ENCODE results near the gene KLHL13. TPM values are rescaled to one million over a fixed set of nuclear protein-coding genes. Genes with fewer than 3 reads are reported as not detected.

KLHL13 gene
- total and polyA plus RNA-seq, 2 of the 8 experiments (the other 6 are each of a cell fraction or from before 2014, with no cell fraction given), result 6.4 to 12.8 TPM

- H3K14ac ChIP-seq (ENCODE audit: insufficient read length), result no peak overlapping the region
- H3K36me3 ChIP-seq (ENCODE audit: control insufficient read depth in 2 of 4, insufficient read depth in 4 of 4, low read length in 3 of 4), result no peaks in the 10 kb centered on the region
- FAIRE-seq, result no peak
- H2BK5ac ChIP-seq (ENCODE audit: low read depth, low read length), result no peak overlapping the region
- no peaks in the 10 kb centered on the region for H3K9me3 ChIP-seq (ENCODE audit: insufficient read depth in 2 of 2, low read depth in 1 of 2, low read length in 1 of 2)
- H3K56ac ChIP-seq (replicated peaks; ENCODE audit: insufficient read length, low read depth, low read length), result no peak overlapping the region
- no peak overlapping the region for H2AK5ac ChIP-seq (ENCODE audit: low read depth, low read length)
- ChIA-PET CTCF (ENCODE audit: partially characterized antibody) (interaction anchor here (0.6 to 0.7 kb wide), 2 partner anchors 53 to 78 kb away, joined by 3 read pairs; no protein-coding TSS in a partner anchor), POLR2A (ENCODE audit: partially characterized antibody) (no interaction called here)
- no peak overlapping the region for H3K4me3 ChIP-seq (ENCODE audit: extremely low read depth in 1 of 4, insufficient read depth in 2 of 4, low read depth in 3 of 4, low read length in 4 of 4)
- H2BK20ac ChIP-seq (ENCODE audit: low read length), result no peak overlapping the region
- H3K27ac ChIP-seq (ENCODE audit: low read depth, low read length), result no peak overlapping the region
- H3K18ac ChIP-seq (ENCODE audit: extremely low read depth, low read length), result no peak overlapping the region
- H4K8ac ChIP-seq (ENCODE audit: extremely low read depth, insufficient read depth, low read length), result no peak overlapping the region
- no peaks in the 10 kb centered on the region for H3K79me2 ChIP-seq (ENCODE audit: control insufficient read depth in 1 of 2, insufficient read depth in 2 of 2, low read length in 2 of 2)
- no peak overlapping the region for H3K23ac ChIP-seq (ENCODE audit: insufficient read length)
- H4K20me1 ChIP-seq (replicated peaks in 1 of 2; ENCODE audit: control insufficient read depth in 1 of 2, insufficient read depth in 2 of 2, low read length in 2 of 2), result no peaks in the 10 kb centered on the region
- H3K79me1 ChIP-seq (ENCODE audit: low read depth, low read length), result no peaks in the 10 kb centered on the region
- H2AFZ ChIP-seq (ENCODE audit: low read length), result no peak overlapping the region
- TF ChIP-seq RAD21 (IDR thresholded peaks at IDR 0.05 in 1 of 2, conservative IDR thresholded peaks at IDR 0.05 in 1 of 2; ENCODE audit: low read depth in 2 of 2, low read length in 2 of 2) (no peak), SIRT6 (IDR thresholded peaks at IDR 0.05; ENCODE audit: low read length) (no peak), EZH2 (IDR thresholded peaks at IDR 0.05; ENCODE audit: low read depth, low read length, severe bottlenecking) (no peak), CBX5 (IDR thresholded peaks at IDR 0.05; ENCODE audit: low read depth, low read length) (no peak), CREB1 (IDR thresholded peaks at IDR 0.05) (no peak), SIN3A (conservative IDR thresholded peaks at IDR 0.05 in 1 of 2, IDR thresholded peaks at IDR 0.05 in 1 of 2; ENCODE audit: low read depth in 1 of 2, low read length in 2 of 2) (no peak), POU5F1 (IDR thresholded peaks at IDR 0.05; ENCODE audit: low read depth, low read length) (no peak)
- TF ChIP-seq, protein P1, sequence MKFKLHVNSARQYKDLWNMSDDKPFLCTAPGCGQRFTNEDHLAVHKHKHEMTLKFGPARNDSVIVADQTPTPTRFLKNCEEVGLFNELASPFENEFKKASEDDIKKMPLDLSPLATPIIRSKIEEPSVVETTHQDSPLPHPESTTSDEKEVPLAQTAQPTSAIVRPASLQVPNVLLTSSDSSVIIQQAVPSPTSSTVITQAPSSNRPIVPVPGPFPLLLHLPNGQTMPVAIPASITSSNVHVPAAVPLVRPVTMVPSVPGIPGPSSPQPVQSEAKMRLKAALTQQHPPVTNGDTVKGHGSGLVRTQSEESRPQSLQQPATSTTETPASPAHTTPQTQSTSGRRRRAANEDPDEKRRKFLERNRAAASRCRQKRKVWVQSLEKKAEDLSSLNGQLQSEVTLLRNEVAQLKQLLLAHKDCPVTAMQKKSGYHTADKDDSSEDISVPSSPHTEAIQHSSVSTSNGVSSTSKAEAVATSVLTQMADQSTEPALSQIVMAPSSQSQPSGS (IDR thresholded peaks at IDR 0.05; ENCODE audit: low read length), result no peak
- H3K27me3 ChIP-seq (replicated peaks in 1 of 4; ENCODE audit: control insufficient read depth in 3 of 4, extremely low read depth in 1 of 4, insufficient read depth in 3 of 4, low read length in 3 of 4), result no peaks in the 10 kb centered on the region
- H3K4me1 ChIP-seq (replicated peaks in 1 of 4; ENCODE audit: control insufficient read depth in 3 of 4, insufficient read depth in 4 of 4, low read length in 3 of 4), result no peaks in the 10 kb centered on the region
- H3K23me2 ChIP-seq (ENCODE audit: low read depth, low read length), result no peaks in the 10 kb centered on the region
- no peak overlapping the region for H2BK120ac ChIP-seq (replicated peaks; ENCODE audit: low read depth, low read length)
- H3K4me2 ChIP-seq (ENCODE audit: insufficient read depth in 1 of 2, low read depth in 2 of 2, low read length in 2 of 2), result no peak overlapping the region
- H4K91ac ChIP-seq (replicated peaks; ENCODE audit: insufficient read length, low read length), result no peak overlapping the region
- H2BK15ac ChIP-seq (ENCODE audit: low read length), result no peak overlapping the region
- no peak overlapping the region for H3K4ac ChIP-seq (replicated peaks; ENCODE audit: insufficient read length, low read depth, low read length)
- no peak overlapping the region for H4K5ac ChIP-seq (ENCODE audit: insufficient read length, low read depth, low read length)
- no peak overlapping the region for H3K9ac ChIP-seq (replicated peaks in 1 of 4; ENCODE audit: extremely low read depth in 1 of 4, low read depth in 3 of 4, low read length in 3 of 4)
- H2BK12ac ChIP-seq (ENCODE audit: low read depth, low read length), result no peak overlapping the region
- DNase-seq (ENCODE audit: low read depth in 1 of 2, low spot score in 2 of 2), result no peak
Measured at GRCh38 chrX:118129681-118130080, 13.1 kb upstream of the KLHL13 start.

Measured in H1 (cell line).